SKM-1 treated with dmso at 0.1 percent for 144 hours (cell line): ENCODE data around the gene DENND1A.

ENCODE experiments used
- DNase-seq: peaks from one replicate; lab custom pipeline; 2025; ENCODE audit not compliant: unreplicated experiment; lab: John Stamatoyannopoulos, UW

DENND1A gene

DNA sequence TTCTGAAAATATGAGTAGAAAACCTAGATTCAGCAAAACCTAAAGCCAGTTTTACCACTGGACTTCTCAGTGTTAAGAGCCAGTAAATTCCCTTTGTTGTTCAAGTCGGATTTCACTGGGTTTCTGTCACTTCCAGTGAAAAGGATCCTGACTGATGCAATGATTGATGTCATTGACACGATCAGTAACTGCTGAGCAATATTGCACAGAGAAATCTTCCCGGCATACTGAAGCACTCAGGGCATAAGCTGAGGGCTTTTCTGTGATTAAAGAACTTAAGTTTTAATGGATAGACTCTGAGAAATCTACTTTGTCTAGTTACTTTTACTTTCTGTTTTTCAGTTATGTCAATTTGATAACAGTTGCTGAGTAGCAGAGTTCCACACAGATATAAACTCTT lies 61.9 kb downstream of the DENND1A start:
- DNase-seq: no peak

DNA sequence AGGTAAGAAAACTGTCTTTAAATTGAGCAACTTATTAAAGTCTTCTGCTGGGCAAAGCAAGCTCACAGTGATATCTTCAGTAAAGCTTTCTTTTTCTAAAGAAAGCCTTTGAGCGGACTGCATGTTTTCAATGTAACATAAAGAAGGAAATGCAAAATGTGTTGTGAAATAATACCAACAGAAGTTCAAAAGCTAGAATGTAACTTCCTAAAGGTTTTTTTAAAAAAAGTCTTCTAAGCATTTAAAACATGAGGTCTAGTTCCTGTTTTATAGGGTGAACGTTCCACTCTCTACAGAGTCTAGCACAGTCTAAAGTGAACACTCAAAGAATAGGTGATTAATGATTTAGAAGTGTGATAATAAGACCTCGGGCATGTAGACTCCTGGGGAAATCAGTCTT lies 62.9 kb downstream of the DENND1A start:
- peak; percentile 87 for DNase-seq

DNA sequence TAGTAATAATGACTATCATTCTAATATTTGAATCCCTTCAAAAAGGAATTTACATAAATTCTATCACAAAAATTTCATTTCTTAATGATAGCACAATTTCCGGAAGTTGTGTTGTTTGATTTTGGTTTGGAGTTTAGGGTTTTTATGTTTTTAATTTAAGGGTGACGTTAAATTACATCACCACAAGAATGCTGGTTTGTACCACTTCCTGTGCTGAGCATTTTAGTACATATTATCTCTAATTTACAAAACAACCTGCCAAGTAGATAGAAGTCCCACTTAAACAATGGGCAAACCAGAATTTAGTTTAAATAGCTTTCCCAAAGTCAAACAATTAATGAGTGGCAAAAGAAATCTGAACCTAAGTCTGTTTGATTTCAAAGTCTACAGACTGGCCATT lies 63.4 kb downstream of the DENND1A start:
- DNase-seq: no peak

DNA sequence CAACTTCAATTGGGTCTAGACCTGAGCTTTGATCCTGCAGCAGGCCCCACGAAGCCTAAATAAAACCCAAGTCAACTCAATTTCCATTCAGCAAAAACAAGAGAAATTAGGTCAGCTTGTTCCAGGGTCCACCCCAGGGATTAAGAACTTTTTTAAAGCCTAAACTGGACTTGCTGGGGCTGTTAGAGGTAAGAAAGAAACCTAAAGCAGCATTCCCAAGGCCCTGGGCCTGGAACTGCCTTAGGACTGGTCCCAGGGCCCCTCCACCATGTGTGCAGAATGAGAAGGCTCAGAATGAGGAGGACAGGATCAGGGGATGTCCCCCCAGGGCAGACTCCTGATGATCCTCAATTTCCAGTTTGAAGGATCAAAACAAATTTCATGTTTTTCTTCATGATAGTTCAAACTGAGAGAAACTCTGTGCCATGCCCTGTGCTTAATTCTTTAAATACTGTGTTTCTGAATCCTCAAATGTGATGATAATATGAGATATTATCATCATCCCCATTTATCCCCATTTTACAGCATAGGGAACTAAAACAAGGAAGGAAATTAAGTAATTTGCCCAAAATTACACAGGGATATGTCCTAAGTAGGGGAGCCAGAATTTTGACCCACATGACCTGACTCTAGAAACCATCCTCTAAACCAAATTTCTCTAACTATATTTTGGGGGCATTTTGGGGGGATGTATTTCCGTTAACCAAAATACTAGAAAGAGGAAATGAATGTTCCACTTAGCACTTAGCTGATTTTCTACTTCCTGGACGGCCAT lies 64.5 kb downstream of the DENND1A start:
- DNase-seq: no peak

DNA sequence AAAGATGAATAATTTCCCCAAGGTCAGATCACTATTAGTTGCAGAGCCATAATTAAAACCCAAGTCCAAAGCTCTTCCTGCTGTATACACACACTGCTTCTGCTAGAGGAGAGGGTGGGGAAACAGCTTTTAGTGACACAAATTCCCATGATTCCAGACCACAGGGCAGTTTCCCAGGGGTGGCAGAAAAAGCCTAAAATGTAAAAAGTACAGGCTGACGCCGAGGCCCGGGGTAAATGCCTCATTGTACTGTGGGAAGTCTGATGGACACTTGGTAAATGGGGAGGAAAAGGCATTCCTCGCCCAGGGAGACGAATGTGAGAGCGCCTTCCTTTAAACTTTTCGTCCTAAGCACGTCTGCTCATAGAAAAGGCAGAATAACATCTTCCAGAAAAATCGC lies 65.7 kb downstream of the DENND1A start:
- DNase-seq: no peak

DNA sequence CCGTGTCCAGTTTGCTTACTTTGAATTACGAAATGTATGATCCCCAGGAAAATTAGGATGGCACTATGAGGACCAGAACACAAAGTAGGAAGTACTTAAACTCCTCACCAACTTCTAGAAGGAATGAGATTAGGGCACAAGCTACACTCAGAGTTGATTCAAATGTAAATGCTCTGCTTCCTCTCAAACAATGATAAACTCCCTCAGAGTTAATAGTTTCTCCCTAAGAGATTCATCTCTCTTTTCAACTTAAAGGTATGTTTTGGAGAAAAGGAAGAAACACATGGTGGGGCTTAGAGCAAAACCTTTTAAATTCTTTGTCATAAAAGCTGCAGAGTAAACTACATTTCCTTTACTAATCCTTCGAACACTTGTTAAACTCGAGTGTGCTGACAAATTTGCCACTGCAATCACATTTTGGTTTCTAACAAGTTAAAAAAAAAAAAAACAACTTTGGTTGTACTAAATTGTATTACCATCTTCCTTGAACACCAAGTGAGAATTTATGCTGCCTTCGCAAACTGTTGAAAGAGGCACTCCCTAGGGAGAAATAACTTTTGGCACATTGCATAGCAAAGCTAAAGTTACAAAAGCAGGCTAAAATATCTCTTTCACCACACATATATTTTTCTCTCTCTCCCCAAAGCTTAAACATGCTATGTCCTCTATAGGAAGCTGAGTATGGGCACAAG lies 66.6 kb downstream of the DENND1A start:
- no peak for DNase-seq

DNA sequence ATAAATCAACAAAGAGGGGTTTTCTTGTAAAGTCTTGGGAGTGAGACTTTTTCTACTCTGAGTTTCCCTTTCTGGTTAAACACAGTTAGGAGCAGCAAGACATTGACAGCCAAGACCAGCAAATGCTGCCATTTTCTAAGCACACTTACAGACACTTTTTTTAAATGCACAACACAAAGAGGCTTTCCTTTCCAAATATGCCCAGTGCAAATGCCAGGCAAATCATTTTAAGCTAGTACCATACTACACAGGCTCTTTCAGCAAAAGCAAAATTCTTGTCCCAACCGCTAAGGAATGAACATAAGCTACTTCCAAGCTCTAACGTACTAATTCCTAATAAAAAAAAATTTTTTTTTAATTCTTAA lies 68.2 kb downstream of the DENND1A start:
- DNase-seq: no peak

DNA sequence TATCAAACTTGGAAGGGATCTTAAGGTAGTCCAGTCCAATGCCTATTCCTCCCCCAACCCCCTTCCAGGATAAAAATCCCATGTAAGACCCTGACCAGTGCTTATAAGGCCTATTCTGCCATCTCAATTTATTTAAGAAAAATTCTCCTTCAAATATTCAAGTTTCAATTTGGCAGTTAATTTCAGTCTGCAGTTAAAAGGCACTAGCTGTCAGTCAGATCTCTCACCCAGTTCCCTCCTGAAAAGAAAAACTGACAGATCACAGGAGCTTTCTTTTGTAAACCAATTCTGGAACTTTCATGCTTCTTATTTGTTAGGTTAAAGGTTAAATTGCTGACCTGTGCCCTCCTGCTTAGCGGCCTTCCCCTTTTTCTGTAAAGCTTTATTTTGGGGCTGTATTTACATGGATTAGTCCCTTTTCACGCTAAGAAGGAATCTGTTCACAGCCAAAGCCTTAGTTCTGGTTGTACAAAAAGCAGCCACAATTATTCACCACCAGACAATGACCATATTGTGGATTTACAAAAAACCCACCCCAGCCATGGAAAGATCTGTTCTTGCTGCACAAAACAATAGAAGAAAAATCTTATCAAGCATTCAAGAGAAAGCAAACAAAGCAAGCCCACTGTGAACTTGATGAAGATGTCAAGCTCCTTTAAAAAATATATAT lies 68.7 kb downstream of the DENND1A start:
- DNase-seq: no peak

DNA sequence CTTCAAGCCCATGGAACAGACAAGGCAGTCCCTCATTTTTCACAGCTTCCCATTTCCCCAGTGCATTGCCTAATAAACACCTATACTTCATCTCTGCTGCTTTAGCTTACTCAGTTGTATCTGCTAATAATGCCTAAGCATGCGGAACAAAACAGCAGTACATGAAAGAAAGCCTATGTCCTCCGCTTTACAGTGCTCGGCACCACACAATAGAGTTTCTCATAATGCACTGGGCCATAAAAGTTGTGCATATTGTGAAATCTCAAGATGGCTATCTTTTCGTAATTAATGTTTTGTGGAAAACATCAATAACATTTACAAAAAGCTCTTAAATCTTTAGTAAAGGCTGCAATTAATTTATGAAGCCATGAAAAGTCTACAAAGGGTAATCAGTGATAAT lies 69.3 kb downstream of the DENND1A start:
- no peak for DNase-seq

DNA sequence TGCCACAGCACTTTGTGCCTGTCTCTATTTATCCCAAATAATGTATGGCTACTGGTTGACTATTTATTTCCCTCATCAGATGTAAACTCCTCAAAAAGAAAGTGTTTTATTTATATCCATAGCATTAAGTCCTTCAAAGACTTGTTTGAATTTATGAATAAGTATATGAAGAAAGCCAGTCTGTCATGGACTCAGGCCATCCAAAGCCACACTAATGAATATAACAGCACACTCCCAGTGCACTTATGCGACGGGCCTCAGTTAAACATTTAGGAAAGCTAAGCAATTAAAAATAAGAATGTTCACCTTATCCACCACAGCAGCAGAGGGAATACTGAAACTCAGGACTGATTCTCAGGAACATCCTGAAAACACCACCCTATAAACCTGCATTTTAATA lies 77.5 kb downstream of the DENND1A start:
- no peak for DNase-seq

DNA sequence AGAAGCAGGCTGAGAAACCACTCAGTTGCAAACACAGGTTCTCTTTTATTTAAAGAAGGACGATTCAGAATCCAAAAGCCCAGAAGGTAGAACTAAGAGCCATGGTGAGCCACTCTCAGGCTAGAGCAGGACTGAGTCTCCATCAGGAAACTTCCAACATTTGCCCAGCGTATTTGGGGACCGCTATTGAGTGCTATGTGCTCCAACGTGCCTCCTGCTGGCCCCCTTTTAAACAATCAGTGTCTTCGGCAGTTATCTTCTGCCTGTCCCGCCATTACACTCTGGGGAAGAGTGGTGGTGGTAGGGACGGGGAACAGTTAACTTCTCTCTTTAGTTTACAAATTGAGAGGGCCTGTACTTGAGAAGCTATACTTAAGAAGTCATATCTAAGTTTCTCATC lies 78.1 kb downstream of the DENND1A start:
- DNase-seq: no peak

DNA sequence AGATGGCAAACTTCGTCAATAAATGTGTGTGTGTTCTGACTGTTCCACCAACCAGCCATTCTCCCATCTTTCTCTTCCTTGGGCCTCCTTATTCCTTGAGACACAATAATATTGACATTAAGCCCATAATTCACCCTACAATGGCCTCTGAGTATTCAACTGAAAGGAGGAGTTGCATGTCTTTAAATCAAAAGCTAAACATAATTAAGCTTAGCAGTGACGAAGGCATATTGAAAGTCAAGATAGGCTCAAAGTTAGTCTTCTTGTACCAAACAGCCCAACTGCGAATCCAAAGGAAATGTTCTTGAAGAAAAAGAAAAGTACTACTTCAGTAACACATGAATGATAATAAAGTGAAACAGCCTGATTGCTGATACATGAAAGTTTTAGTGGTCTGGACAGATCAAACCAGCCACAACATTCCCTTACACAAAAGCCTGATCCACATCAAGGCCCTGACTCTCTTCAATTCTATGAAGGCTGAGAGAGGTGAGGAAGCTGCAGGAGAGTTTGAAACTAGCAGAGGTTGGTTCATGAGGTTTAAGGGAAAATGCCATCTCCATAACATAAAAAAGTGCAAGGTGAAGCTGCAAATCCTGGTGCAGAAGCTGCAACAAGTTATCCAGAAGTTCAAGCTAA lies 81.4 kb downstream of the DENND1A start:
- DNase-seq: no peak

DNA sequence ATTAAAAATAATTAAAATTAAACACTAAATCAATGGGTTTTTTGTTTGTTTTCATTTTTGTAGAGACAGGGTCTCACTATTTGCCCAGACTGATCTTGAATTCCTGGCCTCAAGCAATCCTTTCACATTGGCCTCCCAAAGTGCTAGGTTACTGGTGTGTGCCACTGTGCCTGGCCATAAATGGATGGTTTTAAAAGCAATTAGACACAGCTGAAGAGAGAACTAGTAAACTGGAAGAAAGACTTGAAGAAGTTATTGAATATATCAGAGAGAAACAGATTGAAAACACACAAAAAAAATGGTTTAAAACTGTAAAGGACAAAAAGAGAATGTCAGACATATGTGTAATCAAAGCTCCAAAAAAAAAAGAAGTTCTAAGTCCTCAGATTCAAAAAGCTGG lies 83.0 kb downstream of the DENND1A start:
- no peak for DNase-seq

DNA sequence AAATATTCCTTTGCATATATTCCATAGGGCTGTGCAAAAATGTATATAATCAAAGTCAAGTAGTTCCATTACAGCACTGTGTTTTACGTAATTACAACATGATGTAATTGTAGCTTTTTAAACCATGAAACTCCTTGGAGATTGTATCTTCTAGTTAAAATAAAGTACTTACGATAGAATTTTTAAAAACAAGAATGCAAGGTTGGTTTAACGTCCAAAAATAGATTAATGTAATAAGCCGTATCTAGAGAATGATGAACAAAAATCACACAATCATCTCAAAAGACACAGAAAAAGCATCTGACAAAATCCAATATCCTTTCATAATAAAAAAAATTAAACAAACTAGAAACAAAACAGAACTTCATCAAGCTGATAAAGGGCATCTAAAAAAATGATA lies 86.2 kb downstream of the DENND1A start:
- DNase-seq: no peak

DNA sequence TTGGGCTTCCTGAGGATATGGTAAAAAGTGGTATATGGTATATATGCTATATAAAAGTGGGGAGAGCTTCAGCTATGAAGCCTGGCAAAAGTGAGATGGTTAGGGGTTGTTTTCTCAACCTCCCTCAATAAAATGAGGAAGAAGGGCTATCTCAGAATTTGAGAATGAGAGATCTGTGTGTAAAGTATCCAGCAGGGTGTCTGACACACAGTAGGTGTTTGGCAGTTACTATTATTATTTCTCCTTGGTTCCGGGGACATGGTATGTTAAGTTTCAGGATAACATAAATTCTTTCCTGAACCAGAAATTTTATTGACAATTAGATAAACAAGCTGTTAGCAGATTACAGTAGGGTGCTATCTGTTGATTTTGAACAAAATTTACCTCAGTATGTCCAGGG lies 94.1 kb downstream of the DENND1A start:
- DNase-seq: no peak

DNA sequence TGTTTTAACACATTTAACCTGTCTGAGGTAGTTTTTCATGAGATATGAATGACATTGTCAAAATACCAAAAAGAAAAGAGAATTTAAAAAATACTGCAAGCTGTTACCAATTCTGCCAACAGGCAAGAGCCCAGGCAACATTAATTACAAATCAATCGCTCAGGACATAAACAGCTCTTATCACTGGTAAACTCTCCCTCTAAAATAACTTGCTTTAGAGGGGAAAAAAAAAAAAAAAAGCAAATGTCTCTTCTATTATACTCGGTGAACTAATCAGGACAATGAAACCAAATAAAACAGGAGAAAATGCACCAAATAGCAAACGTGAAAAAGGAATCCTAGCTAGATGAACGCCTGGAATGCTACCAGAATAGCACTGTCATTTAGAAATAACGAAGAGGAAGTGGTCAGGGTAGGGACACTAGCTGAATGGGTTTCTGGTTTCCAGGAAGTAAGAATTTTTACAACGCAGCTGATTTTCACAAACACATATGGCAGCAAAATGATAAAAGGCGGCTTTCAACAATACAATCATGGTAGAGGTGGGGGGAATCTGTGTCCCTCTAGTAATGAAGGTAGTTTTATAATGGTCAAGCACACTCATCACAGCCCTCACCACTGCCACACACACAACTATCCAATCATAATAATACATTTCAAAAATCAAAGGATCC lies 94.9 kb downstream of the DENND1A start:
- DNase-seq: peak; percentile 77

DNA sequence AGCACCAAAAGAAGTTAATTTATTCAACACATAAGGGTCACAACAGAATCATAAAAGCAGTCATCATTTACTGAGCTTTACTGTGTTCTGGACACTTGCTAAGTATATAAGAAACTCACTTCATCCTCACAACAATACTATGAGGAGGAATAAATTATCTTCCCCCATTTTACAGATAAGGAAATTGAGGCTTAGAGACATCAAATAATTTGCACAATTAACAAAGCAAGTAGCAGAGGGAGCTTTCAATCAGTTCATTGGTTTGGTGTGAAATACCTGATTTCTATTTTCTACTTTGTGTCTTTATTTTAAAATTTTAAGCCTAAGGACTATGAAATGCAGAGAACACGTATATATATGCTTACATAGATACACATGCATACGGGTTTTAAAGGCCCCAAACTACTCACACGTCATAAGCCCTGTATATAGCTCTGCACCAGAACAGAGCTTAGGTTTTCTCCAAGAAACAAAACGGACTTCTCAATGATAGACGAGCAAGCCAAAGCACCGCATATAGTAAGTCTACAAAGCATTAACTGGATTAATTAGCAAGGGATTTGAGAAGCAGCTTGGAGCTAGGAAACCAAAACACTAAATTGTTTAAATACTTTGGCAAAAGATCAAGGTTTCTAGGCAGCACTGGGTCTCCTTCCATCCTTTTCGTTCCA lies 95.6 kb downstream of the DENND1A start:
- DNase-seq: no peak

DNA sequence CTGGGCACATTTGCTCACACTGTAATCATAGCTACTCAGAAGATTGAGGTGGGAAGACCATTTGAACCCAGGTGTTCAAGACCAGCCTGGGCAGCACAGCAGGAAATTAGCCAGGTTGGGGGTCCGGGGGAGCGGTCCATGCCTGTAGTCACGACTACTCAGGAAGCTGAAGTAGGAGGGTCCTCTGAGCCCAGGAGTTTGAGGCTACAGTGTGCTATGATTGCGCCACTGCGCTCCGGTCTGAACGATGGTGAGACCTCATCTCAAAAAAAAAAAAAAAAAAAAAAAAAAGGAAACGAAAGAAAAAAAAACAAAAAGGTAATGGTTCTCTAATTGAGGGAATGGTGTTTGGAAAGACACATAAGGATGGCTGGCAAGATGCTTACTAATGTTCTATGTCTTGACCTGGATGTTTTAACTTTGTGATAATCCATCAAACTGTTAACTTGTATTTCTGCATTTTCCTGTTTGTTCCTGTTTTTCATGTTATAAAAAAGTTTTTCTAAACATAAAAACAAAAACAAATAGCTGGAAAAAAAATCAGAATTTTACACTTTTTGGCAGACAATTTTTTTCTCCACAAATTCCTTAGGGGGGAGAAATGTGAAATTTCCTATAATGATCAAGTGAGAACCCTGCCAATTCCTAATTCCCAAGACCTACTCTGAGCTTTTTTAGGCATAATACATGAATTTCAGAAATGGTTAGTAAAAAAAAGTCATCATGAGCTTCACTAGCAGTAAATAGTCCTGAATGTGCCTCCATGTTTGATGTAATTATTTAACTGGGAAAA lies 96.9 kb downstream of the DENND1A start:
- no peak for DNase-seq

DNA sequence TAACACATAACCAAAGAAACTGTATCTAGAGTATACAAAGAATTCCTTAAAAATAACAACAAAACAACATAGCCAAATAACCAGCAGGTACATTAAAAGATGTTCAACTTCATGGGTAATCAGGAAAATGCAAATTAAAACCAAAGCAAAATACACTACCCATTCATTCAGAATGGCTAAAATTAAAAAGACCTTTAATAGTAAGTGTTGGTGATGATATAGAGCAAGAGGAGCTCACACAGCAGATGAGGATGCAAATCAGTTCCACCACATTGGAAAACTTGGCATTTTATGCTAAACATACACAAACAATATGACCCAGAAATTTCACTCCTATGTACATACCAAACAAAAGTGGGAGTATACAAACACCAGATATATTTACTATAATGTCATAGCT lies 97.8 kb downstream of the DENND1A start:
- no peak for DNase-seq

DNA sequence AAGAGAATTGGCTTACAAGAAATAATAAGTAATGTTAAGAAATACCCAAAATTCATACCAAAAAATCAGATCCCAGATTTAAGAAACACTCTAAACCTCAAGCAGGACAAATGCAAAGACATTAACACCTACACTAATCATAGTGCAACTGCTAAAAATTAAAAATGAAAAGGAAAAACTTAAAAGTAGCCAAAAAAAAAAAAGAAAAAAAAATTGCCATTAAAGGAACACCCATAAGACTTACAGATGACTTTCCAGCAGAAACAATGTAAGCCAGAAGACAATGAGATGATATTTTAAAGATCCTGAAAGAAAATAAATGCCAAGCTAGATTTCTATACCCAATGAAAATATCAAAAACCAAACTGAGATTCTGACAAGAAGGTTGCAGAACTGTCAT lies 101.5 kb downstream of the DENND1A start:
- no peak for DNase-seq
